ENCODE measurements around the gene PAK1. TPM values are rescaled to one million over a fixed set of nuclear protein-coding genes. Genes with fewer than 3 reads are reported as not detected.

The PAK1 gene
- total and polyA plus RNA-seq, 8 donors = 16.7 to 89.5 (median 46.5) TPM

DNA sequence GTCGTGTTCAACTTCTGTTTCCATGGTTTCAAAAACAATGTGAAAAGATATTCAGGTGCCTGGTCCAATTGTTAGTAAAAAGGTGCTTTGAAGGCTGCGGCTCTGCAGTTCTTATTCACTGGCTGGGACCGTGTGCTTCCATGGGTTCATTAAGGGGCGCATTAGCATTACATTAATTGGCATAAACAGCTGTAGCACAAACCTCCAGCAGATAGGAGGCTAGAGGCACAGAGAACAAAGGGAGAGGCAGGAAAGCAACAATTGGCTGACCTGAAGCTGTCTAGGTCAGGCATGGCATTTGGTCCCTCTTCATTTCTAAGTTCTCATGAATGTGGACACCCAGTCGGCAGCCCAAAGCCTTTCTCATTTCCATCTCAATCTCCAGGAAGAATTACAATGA lies 16.6 kb downstream of the PAK1 start:
- 61 to 67% (median 65%) methylated on average over 5 of the region's 5 CpGs for WGBS, 5 donors
- no peaks in the 10 kb centered on the region for H3K27me3 ChIP-seq
- peak overlapping the region in 1 of 5 donors; percentile 17 for H3K27ac ChIP-seq
- no peaks in the 10 kb centered on the region for H3K9me3 ChIP-seq
- DNase-seq = no peak
- intact Hi-C loops (cut with DNase I; ENCODE audit: low total_unique reads) = no loop called here
- no peaks in the 10 kb centered on the region for H3K36me3 ChIP-seq
- H3K4me1 ChIP-seq = peaks cover 0 to 33% (median 11%) of the 10 kb centered on the region in 4 donors
- no peak overlapping the region for H3K4me3 ChIP-seq
- TF ChIP-seq CTCF (IDR thresholded peaks at IDR 0.05) = no peak
- no peak for TF ChIP-seq POLR2AphosphoS5 (IDR thresholded peaks at IDR 0.05)
- TF ChIP-seq POLR2A (IDR thresholded peaks at IDR 0.05) = no peak
- no peak for TF ChIP-seq EP300 (IDR thresholded peaks at IDR 0.05)

- no peak for DNase-seq
- Histone ChIP-seq H3K9me3 (no peaks in the 10 kb centered on the region), H3K4me1 (peaks cover 0 to 36% (median 11%) of the 10 kb centered on the region in 4 donors), H3K36me3 (no peaks in the 10 kb centered on the region), H3K4me3 (no peak overlapping the region), H3K27ac (no peak overlapping the region), H3K27me3 (no peaks in the 10 kb centered on the region)
- TF ChIP-seq POLR2AphosphoS5 (IDR thresholded peaks at IDR 0.05) = no peak
- no peak for TF ChIP-seq EP300 (IDR thresholded peaks at IDR 0.05)
- no peak for TF ChIP-seq CTCF (IDR thresholded peaks at IDR 0.05)
- TF ChIP-seq POLR2A (IDR thresholded peaks at IDR 0.05) = no peak
- intact Hi-C loops (cut with DNase I; ENCODE audit: low total_unique reads) = no loop called here
Observed at GRCh38 chr11:77455740-77456139, 18.2 kb downstream of the PAK1 start.

GRCh38 chr11:77454867-77455655 lies 18.8 kb downstream of the PAK1 start:
- no peak for DNase-seq
- 19 to 41% (median 23%) methylated on average over 4 of the region's 4 CpGs for WGBS, 5 donors
- Histone ChIP-seq H3K4me3 (no peak overlapping the region), H3K4me1 (peaks cover 0 to 39% (median 11%) of the 10 kb centered on the region in 4 donors), H3K27me3 (no peaks in the 10 kb centered on the region), H3K9me3 (no peaks in the 10 kb centered on the region), H3K36me3 (no peaks in the 10 kb centered on the region), H3K27ac (no peak overlapping the region)
- TF ChIP-seq POLR2A (IDR thresholded peaks at IDR 0.05) = no peak
- no peak for TF ChIP-seq EP300 (IDR thresholded peaks at IDR 0.05)
- TF ChIP-seq POLR2AphosphoS5 (IDR thresholded peaks at IDR 0.05) = no peak
- no peak for TF ChIP-seq CTCF (IDR thresholded peaks at IDR 0.05)
- intact Hi-C loops (cut with DNase I; ENCODE audit: low total_unique reads) = no loop called here

DNA sequence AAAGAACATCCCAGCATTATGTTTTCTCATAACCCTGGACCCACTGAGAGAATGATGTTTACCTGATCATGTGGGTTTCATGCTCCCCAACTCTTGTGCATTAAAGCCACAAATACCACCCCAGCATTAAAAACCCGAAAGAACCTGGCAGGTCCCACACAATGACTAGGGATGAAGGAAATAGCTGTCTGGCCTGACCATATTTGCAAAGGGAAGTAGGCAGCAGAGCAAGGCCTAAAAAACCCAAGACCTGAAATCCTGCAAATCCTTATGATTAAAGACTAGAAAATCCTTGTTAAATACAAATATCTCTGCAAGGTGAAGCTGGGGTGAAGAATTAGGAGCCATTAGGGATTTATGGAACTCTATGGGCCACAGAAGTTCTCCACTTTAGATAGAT lies 23.7 kb downstream of the PAK1 start:
- Histone ChIP-seq H3K4me1 (peaks cover 6 to 39% (median 8%) of the 10 kb centered on the region in 4 donors), H3K4me3 (no peak overlapping the region), H3K27ac (no peak overlapping the region), H3K36me3 (no peaks in the 10 kb centered on the region), H3K9me3 (no peaks in the 10 kb centered on the region), H3K27me3 (no peaks in the 10 kb centered on the region)
- 81 to 100% (median 91%) methylated on average over 1 of the region's 1 CpG for WGBS, 5 donors
- TF ChIP-seq CTCF (IDR thresholded peaks at IDR 0.05) (no peak), POLR2AphosphoS5 (IDR thresholded peaks at IDR 0.05) (no peak), POLR2A (IDR thresholded peaks at IDR 0.05) (no peak), EP300 (IDR thresholded peaks at IDR 0.05) (no peak)
- intact Hi-C loops (cut with DNase I; ENCODE audit: low total_unique reads) = no loop called here
- DNase-seq = no peak
